Midbrain (tissue), 1 donor: ENCODE results near the gene RNU4-1.
A peak's percentile ranks its signal among the peaks of the same experiment; 100 is the strongest.

Experiments used
- DNase-seq: peaks from one replicate; lab custom pipeline; 2025; lab: John Stamatoyannopoulos, UW

RNU4-1 gene

GRCh38 chr12:120290609-120291305, 2.3 kb downstream of the RNU4-1 start:
- DNase-seq, result no peak

- DNase-seq, result no peak
Observed at GRCh38 chr12:120287491-120287890, 5.5 kb downstream of the RNU4-1 start.

GRCh38 chr12:120286768-120287490, 6.1 kb downstream of the RNU4-1 start:
- DNase-seq, result no peak

- DNase-seq, result no peak
Observed at GRCh38 chr12:120284381-120284780, 8.7 kb downstream of the RNU4-1 start.

- no peak for DNase-seq
Observed at GRCh38 chr12:120283318-120283717, 9.7 kb downstream of the RNU4-1 start.

GRCh38 chr12:120278137-120279069, 14.6 kb downstream of the RNU4-1 start:
- no peak for DNase-seq

- no peak for DNase-seq
Observed at GRCh38 chr12:120276734-120277133, 16.3 kb downstream of the RNU4-1 start.

- DNase-seq, result no peak
Observed at GRCh38 chr12:120267736-120268135, 25.3 kb downstream of the RNU4-1 start.

- DNase-seq, result no peak
Observed at GRCh38 chr12:120266180-120266870, 26.7 kb downstream of the RNU4-1 start.

- peak; percentile 89 for DNase-seq
Observed at GRCh38 chr12:120265473-120266179, 27.4 kb downstream of the RNU4-1 start, which contains the start of gene PXN. Gene PXN (minus strand): TSS chr12:120265730. CDS start chr12:120265629, 101 bp downstream.

- DNase-seq, result no peak
Observed at GRCh38 chr12:120264904-120265472, 28.0 kb downstream of the RNU4-1 start.

- DNase-seq, result no peak
Observed at GRCh38 chr12:120264086-120264903, 28.7 kb downstream of the RNU4-1 start.

- DNase-seq, result peak; percentile 24
Observed at GRCh38 chr12:120263748-120264085, 29.3 kb downstream of the RNU4-1 start.

GRCh38 chr12:120262852-120263747, 29.9 kb downstream of the RNU4-1 start:
- no peak for DNase-seq

GRCh38 chr12:120261951-120262851, 30.8 kb downstream of the RNU4-1 start:
- DNase-seq, result peak; percentile 42

- DNase-seq, result no peak
Observed at GRCh38 chr12:120260607-120261006, 32.4 kb downstream of the RNU4-1 start.

GRCh38 chr12:120259418-120260202, 33.4 kb downstream of the RNU4-1 start:
- DNase-seq, result no peak
